Colonic mucosa (tissue), 4 donors: Measurements from ENCODE around the gene IRF7. TPM values are rescaled to one million over a fixed set of nuclear protein-coding genes. Genes with fewer than 3 reads are reported as not detected.

Experiments
- DNase-seq: peaks from one replicate; pipeline ENCODE4 v3.0.0-alpha.2; 2020
- H3K27ac ChIP-seq: fragments of 200-600 bp; one replicate; pipeline ENCODE4 v1.8.0; 2021
- H3K27me3 ChIP-seq: fragments of 200-600 bp; one replicate; pipeline ENCODE4 v1.8.0; 2021
- H3K36me3 ChIP-seq: fragments of 200-600 bp; one replicate; pipeline ENCODE4 v1.8.0; 2021
- H3K4me1 ChIP-seq: fragments of 200-600 bp; one replicate; pipeline ENCODE4 v1.8.0; 2021; ENCODE audit warnings: mild to moderate bottlenecking
- H3K4me3 ChIP-seq: fragments of 200-600 bp; one replicate; pipeline ENCODE4 v1.8.0; 2021
- H3K9ac ChIP-seq, 2 donors: one replicate each; pipeline ENCODE4 v1.7.0; 2013; ENCODE audit warnings: control low read depth in 2 of 2, low read depth in 2 of 2, low read length in 2 of 2
- H3K9me3 ChIP-seq: fragments of 200-600 bp; one replicate; pipeline ENCODE4 v1.8.0; 2021
- CTCF ChIP-seq: fragments of 200-600 bp; IDR thresholded peaks from one replicate; pipeline ENCODE4 v1.8.0; 2022; ENCODE audit warnings: antibody characterized with exemption, mild to moderate bottlenecking
- intact Hi-C: fragments of 100-400 bp; cut with DNase I; formaldehyde crosslinking; loops from one replicate; pipeline ENCODE4 v1.14.1; 2022
- total RNA-seq, 2 donors: library from RNA; stranded (reverse); fragmentation: NEBNext Ultra II Directional in 1 of 2; extraction: Animal tissue kit (Norgen Biotek cat#: 25700) in 1 of 2; gene quantifications; one replicate each; pipeline ENCODE4 v1.2.1, GENCODE V29; 2021
- donor health status: healthy.
- donor health status: DM: no; HTN: no; CAD: no.
- donor health status: DM: no; HTN: no; CAD: no.

IRF7 gene
- total RNA-seq, 2 donors from 2014 or later: 22.1 to 25.6 TPM

- no peaks in the 10 kb centered on the region for H3K9me3 ChIP-seq
- H3K4me1 ChIP-seq: peaks cover 16% of the 10 kb centered on the region
- H3K27ac ChIP-seq: no peak overlapping the region
- H3K27me3 ChIP-seq: no peaks in the 10 kb centered on the region
- no peak for DNase-seq
- intact Hi-C loops: no loop called here
- H3K9ac ChIP-seq: no peak overlapping the region
- H3K36me3 ChIP-seq: no peaks in the 10 kb centered on the region
- H3K4me3 ChIP-seq: no peak overlapping the region
- TF ChIP-seq CTCF: no peak
These were observed 42.5 kb downstream of the IRF7 start for GRCh38 chr11:573146-573759.

- Histone ChIP-seq H3K9me3 (no peaks in the 10 kb centered on the region), H3K4me3 (no peak overlapping the region), H3K4me1 (peaks cover 8% of the 10 kb centered on the region), H3K27ac (no peak overlapping the region), H3K36me3 (no peaks in the 10 kb centered on the region), H3K9ac (no peak overlapping the region), H3K27me3 (no peaks in the 10 kb centered on the region)
- intact Hi-C loops: no loop called here
- DNase-seq: no peak
- no peak for TF ChIP-seq CTCF
These were observed 44.0 kb downstream of the IRF7 start for GRCh38 chr11:571802-572185.

GRCh38 chr11:569158-569885, 46.4 kb downstream of the IRF7 start:
- no peaks in the 10 kb centered on the region for H3K9me3 ChIP-seq
- no peak for DNase-seq
- H3K27ac ChIP-seq: peak overlapping the region; percentile 75
- H3K4me3 ChIP-seq: peak overlapping the region; percentile 63
- H3K27me3 ChIP-seq: no peaks in the 10 kb centered on the region
- H3K36me3 ChIP-seq: no peaks in the 10 kb centered on the region
- H3K9ac ChIP-seq: peak overlapping the region; percentile 81 to 94
- TF ChIP-seq CTCF: no peak
- intact Hi-C loops: no loop called here
- no peaks in the 10 kb centered on the region for H3K4me1 ChIP-seq

- no peaks in the 10 kb centered on the region for H3K9me3 ChIP-seq
- intact Hi-C loops: no loop called here
- H3K4me3 ChIP-seq: peak overlapping the region; percentile 63
- no peaks in the 10 kb centered on the region for H3K27me3 ChIP-seq
- H3K27ac ChIP-seq: peak overlapping the region; percentile 86
- no peaks in the 10 kb centered on the region for H3K36me3 ChIP-seq
- peak overlapping the region; percentile 81 to 94 for H3K9ac ChIP-seq
- TF ChIP-seq CTCF: no peak
- H3K4me1 ChIP-seq: no peaks in the 10 kb centered on the region
- peak; percentile 94 for DNase-seq
These were observed 47.2 kb downstream of the IRF7 start for GRCh38 chr11:568306-569157.

- no peak for DNase-seq
- H3K9me3 ChIP-seq: no peaks in the 10 kb centered on the region
- peak overlapping the region; percentile 86 for H3K27ac ChIP-seq
- TF ChIP-seq CTCF: no peak
- intact Hi-C loops: no loop called here
- H3K4me1 ChIP-seq: no peaks in the 10 kb centered on the region
- H3K36me3 ChIP-seq: no peaks in the 10 kb centered on the region
- H3K4me3 ChIP-seq: peak overlapping the region; percentile 63
- no peaks in the 10 kb centered on the region for H3K27me3 ChIP-seq
- peak overlapping the region; percentile 73 to 91 for H3K9ac ChIP-seq
These were observed 48.0 kb downstream of the IRF7 start for GRCh38 chr11:567629-568292.
